ENCODE data around the gene ZNF248.

Gene ZNF248

GRCh38 chr10:37801557-37801956, 55.9 kb downstream of the ZNF248 start:
- DNase-seq (ENCODE audit: extremely low read depth, insufficient read length) = no peak
- H3K27me3 ChIP-seq (replicated peaks; ENCODE audit: control insufficient read depth, insufficient read depth, low read length) = no peaks in the 10 kb centered on the region
- H3K36me3 ChIP-seq (ENCODE audit: control insufficient read depth, insufficient read depth, low read length) = no peaks in the 10 kb centered on the region
- H3K4me3 ChIP-seq (replicated peaks; ENCODE audit: low read depth, low read length) = no peak overlapping the region
- TF ChIP-seq CTCF (IDR thresholded peaks at IDR 0.05; ENCODE audit: insufficient read depth, low read length, poor library complexity, severe bottlenecking) = no peak

DNA sequence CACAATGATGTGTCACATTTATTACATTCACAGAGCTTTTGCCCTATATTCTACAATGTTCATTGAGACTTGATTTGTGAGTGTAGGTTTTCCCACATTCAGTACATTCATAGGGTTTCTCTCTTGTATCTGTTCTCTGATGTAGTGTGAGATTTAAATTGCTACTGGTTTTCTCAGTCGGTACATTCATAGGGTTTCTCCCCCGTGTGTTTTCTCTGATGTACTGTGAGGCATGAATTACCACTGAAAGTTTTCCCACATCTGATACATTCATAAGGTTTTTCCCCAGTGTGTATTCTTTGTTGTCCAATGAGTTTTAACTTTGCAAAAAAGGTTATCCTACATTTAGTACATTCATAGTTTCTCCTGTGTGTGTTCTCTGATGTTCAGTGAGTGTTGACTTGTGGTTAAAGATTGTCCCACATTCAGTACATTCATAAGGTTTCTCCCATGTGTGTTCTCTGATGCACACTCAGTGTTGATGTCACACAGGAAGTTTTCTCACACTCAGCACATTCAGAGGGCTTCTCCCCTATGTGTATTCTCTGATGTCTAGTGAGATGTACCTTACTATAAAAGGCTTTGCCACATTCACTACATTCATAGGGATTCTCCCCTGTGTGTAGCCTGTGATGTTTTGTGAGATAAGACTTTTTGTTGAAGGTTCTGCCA, 63.0 kb downstream of the ZNF248 start:
- DNase-seq (ENCODE audit: extremely low read depth, insufficient read length) = no peak
- H3K27me3 ChIP-seq (replicated peaks; ENCODE audit: control insufficient read depth, insufficient read depth, low read length) = no peaks in the 10 kb centered on the region
- TF ChIP-seq CTCF (IDR thresholded peaks at IDR 0.05; ENCODE audit: insufficient read depth, low read length, poor library complexity, severe bottlenecking) = no peak
- H3K4me3 ChIP-seq (replicated peaks; ENCODE audit: low read depth, low read length) = no peak overlapping the region
- H3K36me3 ChIP-seq (ENCODE audit: control insufficient read depth, insufficient read depth, low read length) = no peaks in the 10 kb centered on the region

DNA sequence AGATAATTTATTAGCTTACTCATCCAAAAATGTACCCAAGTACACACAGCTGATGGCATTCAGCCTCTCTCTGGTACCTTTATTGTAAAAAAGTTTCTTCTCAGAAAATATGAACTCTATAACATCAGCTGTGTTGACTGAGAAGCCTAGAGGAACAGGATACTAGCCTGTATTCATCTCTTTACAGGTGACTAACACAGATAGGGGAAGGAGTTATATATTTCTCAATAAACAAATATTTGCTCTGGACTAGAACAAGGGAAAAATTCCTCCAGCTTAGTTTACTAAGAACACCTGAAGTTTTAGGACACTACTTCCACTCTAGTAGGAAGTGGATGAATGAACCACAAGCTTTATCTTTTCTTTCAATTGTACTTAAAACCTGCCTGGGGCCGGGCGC, 67.8 kb downstream of the ZNF248 start:
- no peak for TF ChIP-seq CTCF (IDR thresholded peaks at IDR 0.05; ENCODE audit: insufficient read depth, low read length, poor library complexity, severe bottlenecking)
- Histone ChIP-seq H3K4me3 (replicated peaks; ENCODE audit: low read depth, low read length) (no peak overlapping the region), H3K36me3 (ENCODE audit: control insufficient read depth, insufficient read depth, low read length) (no peaks in the 10 kb centered on the region), H3K27me3 (replicated peaks; ENCODE audit: control insufficient read depth, insufficient read depth, low read length) (no peaks in the 10 kb centered on the region)
- DNase-seq (ENCODE audit: extremely low read depth, insufficient read length) = no peak

DNA sequence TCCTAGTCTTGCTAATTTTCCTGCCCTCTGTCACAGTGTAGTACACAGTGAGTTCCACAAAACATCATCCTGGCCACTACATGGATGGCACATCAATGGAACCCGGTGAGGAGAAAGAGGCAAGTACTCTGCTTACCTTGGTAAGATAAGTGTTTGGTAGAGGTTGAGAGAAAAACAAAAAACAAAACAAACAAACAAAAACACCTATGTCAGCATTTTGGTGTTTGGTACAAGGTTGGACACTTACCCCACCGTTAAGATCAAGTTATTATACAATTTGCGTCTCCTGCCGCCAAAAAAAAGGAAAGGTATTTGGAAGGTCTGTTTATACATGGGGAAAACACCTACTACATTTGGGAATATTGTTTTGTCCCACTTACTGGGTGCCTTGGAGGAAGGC, 72.7 kb downstream of the ZNF248 start:
- TF ChIP-seq CTCF (IDR thresholded peaks at IDR 0.05; ENCODE audit: insufficient read depth, low read length, poor library complexity, severe bottlenecking) = no peak
- Histone ChIP-seq H3K36me3 (ENCODE audit: control insufficient read depth, insufficient read depth, low read length) (no peaks in the 10 kb centered on the region), H3K27me3 (replicated peaks; ENCODE audit: control insufficient read depth, insufficient read depth, low read length) (no peaks in the 10 kb centered on the region), H3K4me3 (replicated peaks; ENCODE audit: low read depth, low read length) (no peak overlapping the region)
- DNase-seq (ENCODE audit: extremely low read depth, insufficient read length) = no peak

DNA sequence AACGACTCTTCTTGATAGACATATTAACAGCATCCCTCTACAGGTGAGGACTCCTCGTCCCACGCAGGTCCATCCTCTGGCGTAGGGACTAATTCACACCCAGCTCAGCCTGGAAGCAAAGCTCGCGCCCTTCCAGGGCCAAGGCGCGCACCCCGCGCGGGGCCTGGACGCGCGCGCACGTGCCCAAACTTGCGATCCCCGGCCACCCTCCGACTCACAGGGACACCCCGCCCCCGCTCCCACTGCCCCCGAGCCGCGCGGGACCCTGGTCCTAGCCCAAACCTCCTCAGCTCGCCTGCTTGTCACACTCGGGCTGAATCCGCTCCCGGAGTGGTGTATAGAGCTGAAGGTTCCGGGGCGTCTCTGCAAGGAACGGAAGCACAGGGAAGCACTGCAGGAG, 76.9 kb downstream of the ZNF248 start:
- no peak for TF ChIP-seq CTCF (IDR thresholded peaks at IDR 0.05; ENCODE audit: insufficient read depth, low read length, poor library complexity, severe bottlenecking)
- Histone ChIP-seq H3K4me3 (replicated peaks; ENCODE audit: low read depth, low read length) (no peak overlapping the region), H3K27me3 (replicated peaks; ENCODE audit: control insufficient read depth, insufficient read depth, low read length) (no peaks in the 10 kb centered on the region), H3K36me3 (ENCODE audit: control insufficient read depth, insufficient read depth, low read length) (no peaks in the 10 kb centered on the region)
- DNase-seq (ENCODE audit: extremely low read depth, insufficient read length) = no peak

DNA sequence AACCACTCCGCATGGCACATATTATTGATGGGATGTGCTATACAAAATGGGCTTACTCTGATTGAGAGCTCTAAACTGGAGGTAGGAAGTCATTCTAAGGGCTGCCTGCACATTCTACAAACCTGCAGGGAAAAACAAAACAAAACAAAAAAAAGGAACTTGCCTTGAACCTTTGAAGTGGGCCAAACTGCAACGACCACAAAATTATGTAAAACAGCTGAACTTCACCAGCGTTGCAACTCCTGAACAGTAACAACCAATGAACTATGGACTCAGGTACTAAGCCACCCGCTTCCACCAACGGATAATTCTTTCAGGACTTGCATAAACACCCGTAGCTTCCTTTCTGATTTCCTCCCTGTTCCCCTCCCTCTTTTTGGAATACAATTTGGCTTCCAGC, 80.4 kb downstream of the ZNF248 start:
- no peak for TF ChIP-seq CTCF (IDR thresholded peaks at IDR 0.05; ENCODE audit: insufficient read depth, low read length, poor library complexity, severe bottlenecking)
- H3K36me3 ChIP-seq (ENCODE audit: control insufficient read depth, insufficient read depth, low read length) = no peaks in the 10 kb centered on the region
- no peak for DNase-seq (ENCODE audit: extremely low read depth, insufficient read length)

More for the DNA sequence above, 80.4 kb downstream of the ZNF248 start:
- no peak overlapping the region for H3K4me3 ChIP-seq (replicated peaks; ENCODE audit: low read depth, low read length)
- no peaks in the 10 kb centered on the region for H3K27me3 ChIP-seq (replicated peaks; ENCODE audit: control insufficient read depth, insufficient read depth, low read length)

All from GM06990 (cell line).